Neural progenitor cell (in vitro differentiated cells): ENCODE results near the gene SUPT4H1.

ENCODE experiments used
- EZH2 ChIP-seq: fragments of 200-600 bp; sonication (generic); IDR thresholded peaks from 2 replicates; pipeline ENCODE4 v1.6.1; 2017; ENCODE audit warnings: antibody characterized with exemption, mild to moderate bottlenecking, moderate library complexity
- TF ChIP-seq, protein P1 (sequence below): fragments of 200-600 bp; sonication (generic); IDR thresholded peaks from 2 replicates; pipeline ENCODE4 v1.5.1; 2017; ENCODE audit warnings: antibody characterized with exemption, mild to moderate bottlenecking

DNA sequence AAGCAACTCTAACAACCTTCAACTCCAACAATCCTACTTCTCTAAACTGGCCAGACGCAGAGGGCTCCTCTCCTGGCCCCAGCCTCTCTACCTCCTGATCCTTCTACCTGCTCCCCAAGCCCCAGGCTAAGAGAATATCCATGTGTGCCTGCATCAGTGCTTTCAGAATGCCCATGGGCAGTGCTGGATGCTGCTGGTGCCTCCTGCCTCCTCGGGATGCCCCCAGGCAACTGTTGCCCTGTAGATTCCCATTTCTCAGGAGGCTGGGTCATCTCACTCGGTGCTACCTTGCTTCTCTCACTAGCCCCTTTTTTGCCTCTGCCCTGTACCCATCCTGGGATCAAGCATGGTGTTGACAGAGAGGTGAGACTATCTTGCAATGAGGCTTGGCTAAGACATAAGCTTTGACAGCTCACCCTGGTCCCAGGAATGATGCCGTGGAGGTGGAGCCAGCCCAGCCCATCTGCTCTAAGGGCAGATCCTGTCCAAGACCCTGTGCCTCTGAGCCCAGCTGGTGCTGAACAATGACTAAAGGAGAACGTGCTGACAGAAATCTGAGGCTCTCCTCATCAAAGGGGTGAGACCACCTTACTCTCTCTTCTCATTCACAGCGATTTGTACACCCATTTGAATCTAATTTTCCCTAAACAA is 19.4 kb upstream of the SUPT4H1 start:
- TF ChIP-seq, protein P1, sequence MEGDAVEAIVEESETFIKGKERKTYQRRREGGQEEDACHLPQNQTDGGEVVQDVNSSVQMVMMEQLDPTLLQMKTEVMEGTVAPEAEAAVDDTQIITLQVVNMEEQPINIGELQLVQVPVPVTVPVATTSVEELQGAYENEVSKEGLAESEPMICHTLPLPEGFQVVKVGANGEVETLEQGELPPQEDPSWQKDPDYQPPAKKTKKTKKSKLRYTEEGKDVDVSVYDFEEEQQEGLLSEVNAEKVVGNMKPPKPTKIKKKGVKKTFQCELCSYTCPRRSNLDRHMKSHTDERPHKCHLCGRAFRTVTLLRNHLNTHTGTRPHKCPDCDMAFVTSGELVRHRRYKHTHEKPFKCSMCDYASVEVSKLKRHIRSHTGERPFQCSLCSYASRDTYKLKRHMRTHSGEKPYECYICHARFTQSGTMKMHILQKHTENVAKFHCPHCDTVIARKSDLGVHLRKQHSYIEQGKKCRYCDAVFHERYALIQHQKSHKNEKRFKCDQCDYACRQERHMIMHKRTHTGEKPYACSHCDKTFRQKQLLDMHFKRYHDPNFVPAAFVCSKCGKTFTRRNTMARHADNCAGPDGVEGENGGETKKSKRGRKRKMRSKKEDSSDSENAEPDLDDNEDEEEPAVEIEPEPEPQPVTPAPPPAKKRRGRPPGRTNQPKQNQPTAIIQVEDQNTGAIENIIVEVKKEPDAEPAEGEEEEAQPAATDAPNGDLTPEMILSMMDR: no peak
- no peak for TF ChIP-seq EZH2
